ENCODE data around the gene NACC1.

NACC1 gene

GRCh38 chr19:13089139-13089856, 28.8 kb upstream of the NACC1 start:
- DNase-seq, result no peak

- no peak for DNase-seq
Observed at GRCh38 chr19:13089857-13090507, 28.1 kb upstream of the NACC1 start.

- DNase-seq, result no peak
Observed at GRCh38 chr19:13090511-13091231, 27.4 kb upstream of the NACC1 start.

GRCh38 chr19:13091400-13092157, 26.5 kb upstream of the NACC1 start:
- DNase-seq, result no peak

DNA sequence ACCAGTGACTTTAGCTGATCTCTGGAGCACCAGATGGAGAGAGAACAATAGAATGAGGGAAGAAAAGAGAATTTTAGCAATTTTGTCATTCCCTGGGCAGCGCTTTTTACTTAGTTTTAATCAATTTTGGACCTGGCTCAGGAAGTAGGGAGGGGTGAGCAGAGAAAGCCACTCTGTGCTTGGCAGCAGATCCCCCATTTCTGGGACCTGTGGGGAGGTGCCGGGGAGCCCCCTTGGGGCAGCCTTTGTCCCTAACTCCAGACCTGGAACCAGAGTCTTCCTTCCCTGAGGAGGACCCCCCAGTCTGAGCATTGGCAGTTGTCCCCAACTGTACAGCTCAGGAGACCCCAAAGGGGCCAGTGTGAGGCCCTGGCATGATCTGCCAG, 25.9 kb upstream of the NACC1 start:
- DNase-seq, result no peak

DNA sequence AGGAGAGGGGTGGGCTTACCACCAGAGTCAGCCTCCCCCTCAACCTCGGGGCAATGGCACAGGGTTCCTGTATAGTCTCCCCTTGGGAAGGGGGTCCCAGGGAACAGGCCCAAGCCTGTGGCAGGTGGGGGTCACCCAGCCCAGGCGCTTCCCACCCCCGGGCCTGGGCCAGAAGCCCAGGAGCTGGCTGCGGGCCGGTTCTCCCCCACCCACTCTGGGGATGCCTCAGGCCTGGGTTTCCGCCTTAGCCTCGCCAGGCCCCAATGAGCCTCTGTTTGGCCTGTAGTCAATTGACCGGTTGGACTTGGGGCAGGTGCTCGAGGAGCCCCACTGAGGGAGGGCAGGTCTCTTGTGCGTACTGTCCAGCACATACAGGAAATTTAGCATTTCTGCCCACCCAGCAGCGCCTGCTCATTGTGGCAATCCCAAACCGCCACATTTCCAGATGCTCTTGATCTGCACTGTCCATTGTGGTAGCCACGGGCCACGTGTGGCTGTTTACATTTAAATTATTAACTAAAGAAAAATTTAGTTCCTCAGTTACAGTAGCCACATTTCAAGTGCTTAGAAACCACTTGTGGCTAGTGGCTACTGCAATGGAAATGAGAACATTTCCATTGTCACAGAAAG, 25.3 kb upstream of the NACC1 start:
- no peak for DNase-seq

DNA sequence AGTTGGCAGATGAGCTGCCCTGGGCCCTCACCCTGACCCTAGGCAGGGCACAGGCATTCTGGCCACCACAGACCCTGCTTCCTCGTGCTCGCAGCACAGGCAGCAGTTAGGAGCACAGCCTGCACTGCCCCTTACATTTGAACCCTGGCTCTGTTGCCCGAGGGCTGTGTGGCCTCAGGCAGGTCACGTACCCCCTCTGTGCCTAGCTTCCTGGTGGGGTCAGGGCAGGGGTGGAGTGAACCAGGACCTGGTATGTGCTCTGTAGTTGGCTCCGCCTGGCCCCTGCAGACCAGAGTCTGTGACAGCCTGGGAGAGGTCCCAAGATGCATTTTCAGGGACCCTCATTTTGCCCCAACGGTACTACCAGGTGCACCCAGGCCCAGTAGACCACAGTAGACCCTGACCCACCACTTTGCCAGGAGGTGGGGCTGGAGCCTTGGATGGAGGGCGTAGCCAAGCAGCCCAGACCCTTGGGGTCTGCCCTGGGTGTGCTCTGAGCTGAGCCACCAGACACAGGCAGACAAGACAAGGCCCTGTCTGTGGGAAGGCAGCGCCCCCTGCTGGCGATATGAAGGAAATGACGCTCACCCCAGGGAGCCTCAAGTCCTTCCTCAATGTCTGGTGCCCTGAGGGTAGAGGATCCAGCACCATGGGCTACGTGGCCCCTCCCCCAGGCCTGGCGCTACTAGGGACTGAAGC, 24.5 kb upstream of the NACC1 start:
- DNase-seq, result peak; percentile 63

DNA sequence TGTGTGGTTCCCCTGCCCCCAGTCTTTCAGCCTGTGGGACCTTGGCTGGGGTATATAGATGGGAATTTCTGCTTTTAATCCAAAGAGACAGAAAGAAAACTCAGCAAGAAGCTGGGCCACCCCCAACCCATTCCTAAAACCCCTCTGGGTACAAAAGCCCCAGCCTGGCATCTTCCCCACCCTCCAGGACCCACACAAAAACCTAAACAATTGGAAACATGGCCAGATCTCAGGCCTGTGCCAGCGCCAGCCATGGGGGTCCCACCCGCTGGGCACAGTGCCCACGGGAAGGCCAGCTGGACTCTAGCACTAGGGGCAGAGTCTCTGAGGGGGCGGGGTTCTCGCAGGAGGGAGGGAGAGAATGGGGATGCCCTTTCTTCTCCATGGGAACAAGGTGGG, 24.0 kb upstream of the NACC1 start:
- no peak for DNase-seq

- no peak for DNase-seq
Observed at GRCh38 chr19:13094771-13095392, 23.2 kb upstream of the NACC1 start.

DNA sequence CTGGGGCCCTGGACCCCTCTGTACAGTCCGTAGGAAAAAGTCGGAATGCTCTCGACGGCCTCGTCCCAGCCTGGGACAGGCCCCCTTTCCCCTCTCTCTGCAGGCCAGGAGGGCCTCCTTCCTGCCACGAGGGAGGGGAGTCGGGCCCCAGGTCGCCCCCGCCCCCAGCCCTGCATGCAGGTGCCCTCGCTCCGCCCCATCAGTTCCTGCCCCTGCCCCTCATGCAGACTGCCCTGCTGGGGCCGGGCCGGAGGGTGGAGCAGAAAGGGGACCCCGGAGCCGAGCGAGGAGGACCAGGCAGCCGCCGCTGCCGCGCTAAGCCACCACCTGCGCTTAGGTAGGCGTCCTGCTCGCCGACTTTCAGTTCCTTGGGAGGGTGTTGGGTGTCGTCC, 22.7 kb upstream of the NACC1 start:
- DNase-seq, result no peak

DNA sequence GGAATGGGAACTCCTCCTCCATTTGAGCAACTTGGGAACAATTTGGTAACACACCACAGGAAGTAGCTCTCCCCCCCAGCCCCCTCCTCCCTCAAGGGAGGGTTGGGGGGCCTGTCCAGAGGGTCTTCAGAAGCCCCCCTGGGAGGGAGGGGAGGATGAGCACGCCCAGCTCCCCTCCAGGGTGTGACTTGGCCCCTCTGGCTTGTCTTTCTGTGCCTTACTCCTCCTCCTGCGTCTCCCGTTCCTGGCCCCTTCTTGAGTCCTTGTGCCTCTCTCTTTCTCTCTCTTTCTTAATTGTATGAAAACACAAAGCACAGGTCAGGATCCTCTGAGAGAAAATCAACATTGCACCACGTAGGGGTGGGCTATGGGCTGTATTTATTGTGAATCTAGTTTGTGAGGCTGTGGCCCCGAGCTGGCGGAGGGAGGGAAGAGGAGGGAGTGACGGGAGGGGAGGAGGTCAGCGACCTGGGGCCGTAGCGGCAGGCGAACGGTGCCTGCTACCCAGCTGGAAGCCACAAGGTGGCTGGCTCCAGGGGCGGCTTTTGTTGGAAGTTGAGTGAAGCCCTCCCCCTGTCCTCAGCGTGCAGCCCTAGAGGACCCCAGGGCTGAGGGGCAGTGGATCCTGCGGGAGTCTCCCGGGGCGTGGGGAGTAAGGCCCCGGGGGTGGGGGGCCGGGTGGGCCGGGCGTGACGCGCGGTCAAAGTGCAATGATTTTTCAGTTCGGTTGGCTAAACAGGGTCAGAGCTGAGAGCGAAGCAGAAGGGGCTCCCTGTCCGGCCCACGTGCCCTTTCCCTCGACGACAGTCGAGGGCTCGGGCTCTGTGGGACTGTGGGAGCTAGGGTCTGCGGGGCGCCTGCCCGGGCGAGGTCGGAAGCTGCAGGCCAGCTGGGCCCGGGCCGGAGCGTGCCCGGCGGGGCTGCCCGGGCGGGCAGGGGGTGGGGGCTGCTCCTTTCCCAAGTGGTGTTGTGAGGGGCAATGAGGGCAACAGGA, 21.8 kb upstream of the NACC1 start:
- no peak for DNase-seq

DNA sequence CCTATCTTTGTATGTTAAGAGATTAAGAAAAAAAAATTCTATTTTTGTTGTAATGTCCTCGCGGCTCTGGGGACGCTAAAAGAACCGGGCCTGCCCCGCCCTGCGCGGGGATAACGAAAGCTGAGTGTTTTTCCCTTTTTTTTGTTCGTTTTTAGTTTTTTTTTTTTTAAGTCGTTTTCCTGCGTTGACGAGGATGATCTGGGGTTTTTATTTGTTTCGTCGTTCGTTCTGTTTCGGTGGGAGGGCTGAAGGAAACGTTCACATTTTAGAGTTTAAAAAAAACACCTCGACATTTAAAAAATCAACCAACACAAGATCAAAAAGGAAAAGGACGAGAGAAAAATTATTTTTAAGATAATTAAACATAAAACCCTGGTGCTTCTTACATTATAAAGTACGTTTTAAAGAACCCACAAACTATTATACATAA, 21.0 kb upstream of the NACC1 start:
- no peak for DNase-seq

- DNase-seq, result no peak
Observed at GRCh38 chr19:13097463-13098258, 20.4 kb upstream of the NACC1 start.

GRCh38 chr19:13098277-13099072, 19.6 kb upstream of the NACC1 start:
- peak; percentile 59 for DNase-seq

GRCh38 chr19:13099073-13099999, 18.7 kb upstream of the NACC1 start:
- peak; percentile 74 for DNase-seq

GRCh38 chr19:13100031-13100588, 18.0 kb upstream of the NACC1 start:
- peak; percentile 66 for DNase-seq

Measured in stimulated activated naive CD4-positive, alpha-beta T cell treated with Interleukin-2 at 50 U/mL for 16 hours (primary cell).